ENCODE data around the gene SBF2.

DNA sequence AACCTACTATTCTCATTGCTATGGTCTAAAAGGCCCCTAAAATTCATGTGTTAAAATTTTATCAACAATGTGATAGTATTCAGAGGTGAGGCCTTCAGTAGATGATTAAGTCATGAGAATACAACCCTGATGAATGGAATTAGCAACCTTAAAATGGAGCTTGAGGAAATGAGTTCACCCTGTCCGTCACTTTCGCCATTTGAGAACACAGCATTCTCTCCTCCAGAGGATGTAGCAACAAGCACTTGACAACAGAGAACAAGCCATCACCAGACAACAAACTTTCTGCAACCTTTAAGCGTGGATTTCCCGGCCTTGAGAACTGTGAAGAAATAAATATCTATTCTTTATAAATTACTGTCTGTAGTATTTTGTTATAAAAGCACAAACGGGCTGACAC, 197.0 kb downstream of the SBF2 start:
- TF ChIP-seq, protein P1, sequence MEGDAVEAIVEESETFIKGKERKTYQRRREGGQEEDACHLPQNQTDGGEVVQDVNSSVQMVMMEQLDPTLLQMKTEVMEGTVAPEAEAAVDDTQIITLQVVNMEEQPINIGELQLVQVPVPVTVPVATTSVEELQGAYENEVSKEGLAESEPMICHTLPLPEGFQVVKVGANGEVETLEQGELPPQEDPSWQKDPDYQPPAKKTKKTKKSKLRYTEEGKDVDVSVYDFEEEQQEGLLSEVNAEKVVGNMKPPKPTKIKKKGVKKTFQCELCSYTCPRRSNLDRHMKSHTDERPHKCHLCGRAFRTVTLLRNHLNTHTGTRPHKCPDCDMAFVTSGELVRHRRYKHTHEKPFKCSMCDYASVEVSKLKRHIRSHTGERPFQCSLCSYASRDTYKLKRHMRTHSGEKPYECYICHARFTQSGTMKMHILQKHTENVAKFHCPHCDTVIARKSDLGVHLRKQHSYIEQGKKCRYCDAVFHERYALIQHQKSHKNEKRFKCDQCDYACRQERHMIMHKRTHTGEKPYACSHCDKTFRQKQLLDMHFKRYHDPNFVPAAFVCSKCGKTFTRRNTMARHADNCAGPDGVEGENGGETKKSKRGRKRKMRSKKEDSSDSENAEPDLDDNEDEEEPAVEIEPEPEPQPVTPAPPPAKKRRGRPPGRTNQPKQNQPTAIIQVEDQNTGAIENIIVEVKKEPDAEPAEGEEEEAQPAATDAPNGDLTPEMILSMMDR (IDR thresholded peaks at IDR 0.05) = no peak
- no peak for TF ChIP-seq POLR2A (IDR thresholded peaks at IDR 0.05)

Measured in esophagus squamous epithelium (tissue), 4 donors.